Measurements from ENCODE around the gene SREK1IP1. TPM values are rescaled to one million over a fixed set of nuclear protein-coding genes. Genes with fewer than 3 reads are reported as not detected.

Gene SREK1IP1
- total RNA-seq, 1 experiment from 2014 or later = 21.9 TPM

GRCh38 chr5:64814073-64814472, 45.6 kb upstream of the SREK1IP1 start:
- TF ChIP-seq, protein P1, sequence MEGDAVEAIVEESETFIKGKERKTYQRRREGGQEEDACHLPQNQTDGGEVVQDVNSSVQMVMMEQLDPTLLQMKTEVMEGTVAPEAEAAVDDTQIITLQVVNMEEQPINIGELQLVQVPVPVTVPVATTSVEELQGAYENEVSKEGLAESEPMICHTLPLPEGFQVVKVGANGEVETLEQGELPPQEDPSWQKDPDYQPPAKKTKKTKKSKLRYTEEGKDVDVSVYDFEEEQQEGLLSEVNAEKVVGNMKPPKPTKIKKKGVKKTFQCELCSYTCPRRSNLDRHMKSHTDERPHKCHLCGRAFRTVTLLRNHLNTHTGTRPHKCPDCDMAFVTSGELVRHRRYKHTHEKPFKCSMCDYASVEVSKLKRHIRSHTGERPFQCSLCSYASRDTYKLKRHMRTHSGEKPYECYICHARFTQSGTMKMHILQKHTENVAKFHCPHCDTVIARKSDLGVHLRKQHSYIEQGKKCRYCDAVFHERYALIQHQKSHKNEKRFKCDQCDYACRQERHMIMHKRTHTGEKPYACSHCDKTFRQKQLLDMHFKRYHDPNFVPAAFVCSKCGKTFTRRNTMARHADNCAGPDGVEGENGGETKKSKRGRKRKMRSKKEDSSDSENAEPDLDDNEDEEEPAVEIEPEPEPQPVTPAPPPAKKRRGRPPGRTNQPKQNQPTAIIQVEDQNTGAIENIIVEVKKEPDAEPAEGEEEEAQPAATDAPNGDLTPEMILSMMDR (IDR thresholded peaks at IDR 0.05; ENCODE audit: insufficient read depth in 1 of 2, low read depth in 1 of 2, low read length in 1 of 2, severe bottlenecking in 1 of 2, unreplicated experiment in 1 of 2) = no peak
- Mint-ChIP-seq H3K4me1 (ENCODE audit: low read depth, unreplicated experiment) (no peaks in the 10 kb centered on the region), H3K27ac (ENCODE audit: unreplicated experiment) (no peak overlapping the region), H3K36me3 (ENCODE audit: insufficient read depth, unreplicated experiment) (no peaks in the 10 kb centered on the region), H3K4me3 (ENCODE audit: unreplicated experiment) (no peak overlapping the region), H3K9me3 (ENCODE audit: unreplicated experiment) (no peaks in the 10 kb centered on the region), H3K27me3 (ENCODE audit: insufficient read depth, unreplicated experiment) (no peaks in the 10 kb centered on the region)
- no TSS peak for BruUV-seq (replicated peaks)
- Histone ChIP-seq H3K36me3 (ENCODE audit: control insufficient read depth, insufficient read depth, low read length) (no peaks in the 10 kb centered on the region; the same call in 1 of the 2 replicates), H3K4me3 (ENCODE audit: low read depth, low read length) (no peak overlapping the region), H3K27me3 (replicated peaks; ENCODE audit: control insufficient read depth, insufficient read depth, low read length) (no peaks in the 10 kb centered on the region), H3K9me3 (no peaks in the 10 kb centered on the region), H3K4me1 (no peaks in the 10 kb centered on the region)
- no peak for DNase-seq
- ChIA-PET POLR2A (no interaction called here), CTCF (no interaction called here)
- intact Hi-C loops (cut with micrococcal nuclease; ENCODE audit: unreplicated experiment) = loop anchor here (5.0 kb wide), 1 partner anchor 143 kb away; no protein-coding TSS in a partner anchor

DNA sequence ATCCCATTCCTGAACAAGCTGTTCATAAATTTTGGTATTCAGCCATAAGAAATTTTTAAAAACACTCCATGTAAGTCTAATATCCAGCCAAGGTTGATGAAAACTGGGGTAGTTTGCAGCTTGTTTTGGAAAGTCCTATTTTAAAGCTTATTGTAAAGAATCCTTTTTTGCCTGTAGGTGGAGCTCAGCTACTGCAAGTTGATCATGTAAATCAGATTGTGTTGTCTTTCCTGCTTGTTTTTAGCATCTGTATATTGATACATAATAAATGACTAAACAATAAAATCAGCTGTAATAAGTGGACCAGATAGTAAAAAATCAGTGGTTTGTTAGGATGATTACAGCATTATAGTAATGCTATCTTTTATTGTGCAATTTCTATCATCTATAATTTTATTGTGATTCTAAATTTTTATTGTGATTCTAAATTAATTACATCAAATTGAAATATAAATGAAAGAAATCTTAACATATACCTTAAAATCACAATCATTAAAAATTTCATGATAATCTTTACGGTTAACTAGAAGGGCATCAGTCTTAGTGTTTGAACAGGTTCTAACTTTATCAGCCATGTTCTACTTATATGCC, 42.7 kb upstream of the SREK1IP1 start:
- POLR2A ChIA-PET = no interaction called here
- H3K4me3 Mint-ChIP-seq (ENCODE audit: unreplicated experiment) = no peak overlapping the region

DNA sequence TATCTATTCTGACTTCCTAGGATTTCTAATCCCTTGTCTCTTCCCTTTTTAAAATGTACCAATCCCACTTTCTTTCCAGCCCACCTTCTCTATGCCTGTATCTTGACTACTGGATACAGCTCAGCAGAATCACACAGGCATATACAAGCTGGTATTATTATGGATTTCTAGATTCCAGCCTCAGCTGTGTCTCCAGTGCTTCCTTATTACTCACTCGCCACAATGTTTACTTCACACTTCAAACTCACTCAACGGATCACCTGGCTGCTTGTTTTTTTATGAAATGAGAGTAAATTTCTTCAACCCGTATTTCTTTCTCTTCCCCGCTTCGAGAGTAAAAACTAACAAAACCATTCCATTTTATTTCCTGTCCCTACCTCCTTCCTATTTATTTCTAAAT, 39.0 kb upstream of the SREK1IP1 start:
- CTCF ChIA-PET = no interaction called here

More for the DNA sequence above, 42.7 kb upstream of the SREK1IP1 start:
- DNase-seq = peak in 1 of 2 experiments; percentile 32
- Histone ChIP-seq H3K9me3 (no peaks in the 10 kb centered on the region), H3K4me1 (no peaks in the 10 kb centered on the region), H3K4me3 (ENCODE audit: low read depth, low read length) (no peak overlapping the region), H3K27me3 (replicated peaks; ENCODE audit: control insufficient read depth, insufficient read depth, low read length) (no peaks in the 10 kb centered on the region), H3K36me3 (ENCODE audit: control insufficient read depth, insufficient read depth, low read length) (no peaks in the 10 kb centered on the region)
- no TSS peak for BruUV-seq (replicated peaks)
- CTCF ChIA-PET = interaction anchor here (0.7 to 1.6 kb wide), 9 partner anchors 9 to 672 kb away, joined by 3 to 17 read pairs (median 5); partner anchors contain the start of gene ADAMTS6
- H3K36me3 Mint-ChIP-seq (ENCODE audit: insufficient read depth, unreplicated experiment) = no peaks in the 10 kb centered on the region
- H3K27me3 Mint-ChIP-seq (ENCODE audit: insufficient read depth, unreplicated experiment) = no peaks in the 10 kb centered on the region
- no peak overlapping the region for H3K27ac Mint-ChIP-seq (ENCODE audit: unreplicated experiment)
- H3K4me1 Mint-ChIP-seq (ENCODE audit: low read depth, unreplicated experiment) = no peaks in the 10 kb centered on the region
- intact Hi-C loops (cut with micrococcal nuclease; ENCODE audit: unreplicated experiment) = loop anchor here (1.0 to 5.0 kb wide), 6 partner anchors 128 to 672 kb away; no protein-coding TSS in a partner anchor
- no peaks in the 10 kb centered on the region for H3K9me3 Mint-ChIP-seq (ENCODE audit: unreplicated experiment)
- TF ChIP-seq, protein P1 (IDR thresholded peaks at IDR 0.05; ENCODE audit: insufficient read depth in 1 of 2, low read depth in 1 of 2, low read length in 1 of 2, severe bottlenecking in 1 of 2, unreplicated experiment in 1 of 2) = peak; percentile 58 to 68

More for the DNA sequence above, 39.0 kb upstream of the SREK1IP1 start:
- H3K36me3 ChIP-seq (ENCODE audit: control insufficient read depth, insufficient read depth, low read length) = no peaks in the 10 kb centered on the region
- Mint-ChIP-seq H3K27ac (ENCODE audit: unreplicated experiment) (no peak overlapping the region), H3K4me1 (ENCODE audit: low read depth, unreplicated experiment) (no peaks in the 10 kb centered on the region), H3K9me3 (ENCODE audit: unreplicated experiment) (no peaks in the 10 kb centered on the region), H3K36me3 (ENCODE audit: insufficient read depth, unreplicated experiment) (no peaks in the 10 kb centered on the region), H3K4me3 (ENCODE audit: unreplicated experiment) (no peak overlapping the region), H3K27me3 (ENCODE audit: insufficient read depth, unreplicated experiment) (no peaks in the 10 kb centered on the region)
- no peak for DNase-seq
- H3K4me1 ChIP-seq = no peaks in the 10 kb centered on the region
- TF ChIP-seq, protein P1 (IDR thresholded peaks at IDR 0.05; ENCODE audit: insufficient read depth in 1 of 2, low read depth in 1 of 2, low read length in 1 of 2, severe bottlenecking in 1 of 2, unreplicated experiment in 1 of 2) = no peak
- POLR2A ChIA-PET = no interaction called here
- H3K27me3 ChIP-seq (replicated peaks; ENCODE audit: control insufficient read depth, insufficient read depth, low read length) = no peaks in the 10 kb centered on the region
- H3K4me3 ChIP-seq (ENCODE audit: low read depth, low read length) = no peak overlapping the region
- intact Hi-C loops (cut with micrococcal nuclease; ENCODE audit: unreplicated experiment) = no loop called here
- no peaks in the 10 kb centered on the region for H3K9me3 ChIP-seq
- no TSS peak for BruUV-seq (replicated peaks)

Measured in Caco-2 (cell line).